Effector memory CD4-positive, alpha-beta T cell (primary cell): ENCODE measurements around the gene KREMEN2.
"Not testable (repeated sequence)": the region's sequence is repeated elsewhere in the genome, so short reads cannot be mapped to it uniquely, and the experiment has no call there.

Source experiments
- DNase-seq, 3 donors: peaks; one replicate each; pipeline ENCODE4 v3.0.0-alpha.2; 2020
- H3K27ac ChIP-seq: 2 replicates; pipeline ENCODE4 v1.7.0; 2013; ENCODE audit warnings: mild to moderate bottlenecking, low read length, moderate library complexity; ENCODE audit not compliant: insufficient read depth, poor library complexity, severe bottlenecking
- H3K27me3 ChIP-seq: replicated peaks from 2 replicates; pipeline ENCODE4 v1.7.0; 2013; ENCODE audit warnings: mild to moderate bottlenecking, low read length; ENCODE audit not compliant: insufficient read depth, control insufficient read depth, poor library complexity, severe bottlenecking
- H3K36me3 ChIP-seq: 2 replicates; pipeline ENCODE4 v1.7.0; 2013; ENCODE audit warnings: mild to moderate bottlenecking, low read length, moderate library complexity; ENCODE audit not compliant: control insufficient read depth, insufficient read depth
- H3K4me1 ChIP-seq: 2 replicates; pipeline ENCODE4 v1.7.0; 2013; ENCODE audit warnings: low read length, mild to moderate bottlenecking; ENCODE audit not compliant: control insufficient read depth, insufficient read depth, poor library complexity, severe bottlenecking
- H3K4me3 ChIP-seq: 2 replicates; pipeline ENCODE4 v1.7.0; 2013; ENCODE audit warnings: low read length, low read depth, mild to moderate bottlenecking; ENCODE audit not compliant: insufficient read depth, poor library complexity, severe bottlenecking
- H3K9me3 ChIP-seq: 2 replicates; pipeline ENCODE4 v1.7.0; 2013; ENCODE audit warnings: mild to moderate bottlenecking, low read length, moderate library complexity; ENCODE audit not compliant: control insufficient read depth

Gene KREMEN2

GRCh38 chr16:2928151-2928550 is 35.9 kb upstream of the KREMEN2 start:
- H3K4me1 ChIP-seq, H3K4me3 ChIP-seq, H3K9me3 ChIP-seq, H3K27ac ChIP-seq, DNase-seq, H3K27me3 ChIP-seq: not testable (repeated sequence)
- H3K36me3 ChIP-seq, result peaks cover 12% of the 10 kb centered on the region

- H3K27me3 ChIP-seq, result no peaks in the 10 kb centered on the region
These were observed 35.3 kb upstream of the KREMEN2 start for GRCh38 chr16:2928796-2929195.

GRCh38 chr16:2929693-2930092 is 34.4 kb upstream of the KREMEN2 start:
- DNase-seq, result no peak
- H3K4me1 ChIP-seq, result no peaks in the 10 kb centered on the region
- H3K27me3 ChIP-seq, result no peaks in the 10 kb centered on the region
- H3K4me3 ChIP-seq, result no peak overlapping the region
- no peaks in the 10 kb centered on the region for H3K9me3 ChIP-seq
- H3K36me3 ChIP-seq, result peaks cover 21% of the 10 kb centered on the region
- no peak overlapping the region for H3K27ac ChIP-seq

More at GRCh38 chr16:2928796-2929195, 35.3 kb upstream of the KREMEN2 start:
- Histone ChIP-seq H3K4me1 (no peaks in the 10 kb centered on the region), H3K27ac (no peak overlapping the region), H3K36me3 (peaks cover 12% of the 10 kb centered on the region), H3K9me3 (no peaks in the 10 kb centered on the region), H3K4me3 (no peak overlapping the region)
- DNase-seq, result no peak

GRCh38 chr16:2930236-2930635 is 33.8 kb upstream of the KREMEN2 start:
- H3K4me1 ChIP-seq, result no peaks in the 10 kb centered on the region
- H3K4me3 ChIP-seq, result no peak overlapping the region
- H3K27ac ChIP-seq, result no peak overlapping the region
- H3K36me3 ChIP-seq, result peaks cover 27% of the 10 kb centered on the region
- no peaks in the 10 kb centered on the region for H3K27me3 ChIP-seq
- no peak for DNase-seq
- no peaks in the 10 kb centered on the region for H3K9me3 ChIP-seq

- H3K36me3 ChIP-seq, result peaks cover 36% of the 10 kb centered on the region
- not testable (repeated sequence) for H3K27ac ChIP-seq, H3K27me3 ChIP-seq, H3K4me3 ChIP-seq, H3K4me1 ChIP-seq, H3K9me3 ChIP-seq, DNase-seq
These were observed 32.7 kb upstream of the KREMEN2 start for GRCh38 chr16:2931231-2931914.

- Histone ChIP-seq H3K4me3 (no peak overlapping the region), H3K9me3 (no peaks in the 10 kb centered on the region), H3K27me3 (no peaks in the 10 kb centered on the region), H3K36me3 (peaks cover 52% of the 10 kb centered on the region), H3K4me1 (no peaks in the 10 kb centered on the region), H3K27ac (no peak overlapping the region)
- DNase-seq, result no peak
These were observed 30.9 kb upstream of the KREMEN2 start for GRCh38 chr16:2933136-2933535.

- Histone ChIP-seq H3K9me3 (no peaks in the 10 kb centered on the region), H3K27ac (no peak overlapping the region), H3K36me3 (peaks cover 54% of the 10 kb centered on the region), H3K27me3 (no peaks in the 10 kb centered on the region), H3K4me1 (no peaks in the 10 kb centered on the region), H3K4me3 (no peak overlapping the region)
- DNase-seq, result no peak
These were observed 30.4 kb upstream of the KREMEN2 start for GRCh38 chr16:2933701-2934100.

- Histone ChIP-seq H3K9me3 (no peaks in the 10 kb centered on the region), H3K36me3 (peaks cover 54% of the 10 kb centered on the region), H3K27me3 (no peaks in the 10 kb centered on the region), H3K4me1 (no peaks in the 10 kb centered on the region), H3K27ac (no peak overlapping the region), H3K4me3 (no peak overlapping the region)
- no peak for DNase-seq
These were observed 29.6 kb upstream of the KREMEN2 start for GRCh38 chr16:2934450-2934849.

GRCh38 chr16:2936436-2937011 is 27.6 kb upstream of the KREMEN2 start:
- Histone ChIP-seq H3K9me3 (no peaks in the 10 kb centered on the region), H3K4me1 (no peaks in the 10 kb centered on the region), H3K27me3 (no peaks in the 10 kb centered on the region), H3K4me3 (no peak overlapping the region), H3K27ac (no peak overlapping the region), H3K36me3 (peaks cover 50% of the 10 kb centered on the region)
- no peak for DNase-seq

- Histone ChIP-seq H3K9me3 (no peaks in the 10 kb centered on the region), H3K27ac (no peak overlapping the region), H3K4me3 (no peak overlapping the region), H3K27me3 (no peaks in the 10 kb centered on the region), H3K36me3 (peaks cover 50% of the 10 kb centered on the region), H3K4me1 (no peaks in the 10 kb centered on the region)
- DNase-seq, result no peak
These were observed 26.9 kb upstream of the KREMEN2 start for GRCh38 chr16:2937170-2937569.
